SIG-M5 treated with dmso at 0.1 percent for 504 hours (cell line): Measurements from ENCODE around the gene COPS7B.

Source experiments
- DNase-seq: peaks from one replicate; lab custom pipeline; 2025; ENCODE audit not compliant: unreplicated experiment; lab: John Stamatoyannopoulos, UW

The COPS7B gene

DNA sequence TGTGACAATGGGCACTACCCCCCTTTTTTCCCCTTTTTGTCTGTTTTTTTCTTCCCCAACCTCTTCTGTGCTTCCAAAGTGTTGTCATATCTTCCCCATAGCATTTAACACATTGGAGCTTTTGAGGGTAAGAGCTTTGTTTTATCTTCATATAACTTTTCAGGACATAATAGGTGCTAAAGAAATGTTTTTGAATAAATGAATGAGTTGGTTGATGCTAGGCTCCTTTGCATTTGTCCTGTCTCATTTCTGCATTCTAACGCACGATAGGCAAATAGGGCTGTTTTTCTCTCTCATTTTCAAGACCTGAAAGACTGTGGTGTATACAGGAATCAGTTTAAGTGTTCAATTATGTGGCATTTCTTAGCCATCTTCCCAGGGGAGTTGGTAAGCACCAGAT is 832 bp upstream of the COPS7B start:
- DNase-seq: no peak

DNA sequence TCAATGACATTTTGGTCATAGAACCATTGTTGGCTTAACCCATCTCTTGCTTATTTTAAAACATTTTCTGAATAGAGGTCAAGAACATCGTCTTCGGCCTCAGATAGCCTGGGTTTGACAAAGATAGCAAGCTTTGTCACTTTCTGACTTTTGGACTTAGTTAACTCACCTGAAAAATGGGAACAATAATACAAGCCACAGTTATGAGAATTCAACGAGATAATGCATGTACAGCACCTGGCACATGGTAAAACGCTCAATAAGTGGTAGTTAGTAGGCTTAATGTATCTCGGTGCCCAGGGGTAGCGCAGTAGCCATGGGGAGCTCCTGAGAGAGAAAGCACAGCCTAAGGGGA is 446 bp upstream of the COPS7B start:
- no peak for DNase-seq

GRCh38 chr2:231786917-231787292 is 660 bp downstream of the COPS7B start:
- DNase-seq: peak; percentile 22

- no peak for DNase-seq
Measured at GRCh38 chr2:231791107-231791506, 4.9 kb downstream of the COPS7B start.

DNA sequence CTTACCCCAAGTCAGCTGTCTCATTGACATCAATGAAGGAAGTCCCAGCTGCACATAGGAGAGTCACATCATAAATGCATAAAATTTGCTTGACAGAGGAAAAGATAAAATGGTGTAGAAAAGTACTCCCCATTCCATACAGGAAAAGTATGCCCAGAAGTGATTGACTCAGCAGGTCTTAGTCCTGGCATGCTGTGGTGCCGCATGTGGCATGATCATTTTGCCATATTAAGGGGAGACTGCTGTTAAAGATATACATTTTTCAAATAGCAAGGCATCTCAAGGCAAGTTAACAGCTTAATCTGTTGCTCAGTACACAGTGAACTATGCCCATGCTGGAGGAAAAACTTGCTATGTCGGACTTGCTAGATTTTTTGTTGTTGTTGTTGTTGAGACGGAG is 8.1 kb downstream of the COPS7B start:
- DNase-seq: no peak

DNA sequence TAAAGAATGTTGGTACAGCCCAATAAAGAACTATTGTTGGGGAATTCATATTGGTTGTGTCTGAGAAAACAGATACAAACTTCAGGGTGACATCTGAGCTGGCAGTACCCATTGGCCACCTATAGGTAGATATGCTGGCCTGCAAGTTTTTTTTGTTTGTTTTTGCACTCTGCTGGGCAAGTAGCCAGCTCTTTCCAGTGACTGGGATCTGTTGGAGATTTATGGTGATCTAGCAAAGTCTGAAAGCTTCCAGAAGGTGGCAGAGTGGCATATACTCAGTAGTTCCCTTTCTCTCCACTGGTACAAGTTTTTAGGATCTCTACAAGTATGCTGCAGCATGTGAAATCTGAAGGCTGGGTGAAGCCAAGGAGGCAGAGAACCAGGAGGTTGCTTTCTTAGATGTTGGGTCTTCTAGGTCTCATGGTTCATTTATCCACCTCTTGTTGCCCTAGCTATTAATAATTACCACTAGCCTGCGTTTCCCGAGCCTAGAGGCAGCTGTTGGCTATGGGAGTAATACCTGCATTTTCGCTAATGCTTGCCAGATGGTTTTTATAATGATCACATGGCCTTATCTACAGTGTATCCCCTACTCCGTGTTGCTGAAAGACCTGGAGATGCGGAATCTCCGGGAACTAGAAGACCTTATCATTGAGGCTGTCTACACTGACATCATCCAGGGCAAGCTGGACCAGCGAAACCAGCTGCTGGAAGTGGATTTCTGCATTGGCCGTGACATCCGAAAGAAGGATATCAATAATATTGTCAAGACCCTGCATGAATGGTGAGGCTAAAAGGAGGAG is 9.5 kb downstream of the COPS7B start:
- DNase-seq: peak; percentile 76

GRCh38 chr2:231800493-231801091 is 14.3 kb downstream of the COPS7B start:
- DNase-seq: peak; percentile 47

DNA sequence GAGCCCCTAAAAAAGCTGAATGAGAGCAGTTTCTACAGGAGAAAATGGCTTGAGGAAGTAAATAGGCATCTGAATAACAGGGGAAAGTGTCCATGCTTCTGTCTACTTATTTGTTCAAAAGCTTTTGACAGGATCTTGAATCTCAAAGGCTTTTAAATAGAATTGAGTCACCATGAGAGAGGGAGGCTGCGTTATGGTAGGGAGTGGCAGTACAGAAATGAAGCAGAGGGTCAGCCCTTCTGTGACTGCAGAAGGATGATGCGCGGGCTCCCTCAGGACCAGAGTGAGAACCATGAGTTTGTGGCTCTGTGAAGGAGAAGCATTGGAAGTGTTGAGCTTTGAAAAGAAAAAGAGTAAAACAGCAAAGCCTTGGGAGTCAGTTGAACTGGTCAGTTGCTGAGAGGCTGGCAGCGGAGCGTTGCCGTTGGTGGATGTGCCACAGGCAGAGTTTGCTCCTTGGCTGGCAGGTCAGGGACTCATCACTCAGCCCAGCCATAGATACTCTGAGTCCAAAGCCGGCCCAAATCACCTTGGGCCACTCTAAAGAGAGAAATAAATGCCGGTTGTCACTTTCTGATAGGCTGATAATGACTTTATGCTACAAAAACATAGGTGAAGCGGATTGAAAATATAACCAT is 17.4 kb downstream of the COPS7B start:
- DNase-seq: no peak

DNA sequence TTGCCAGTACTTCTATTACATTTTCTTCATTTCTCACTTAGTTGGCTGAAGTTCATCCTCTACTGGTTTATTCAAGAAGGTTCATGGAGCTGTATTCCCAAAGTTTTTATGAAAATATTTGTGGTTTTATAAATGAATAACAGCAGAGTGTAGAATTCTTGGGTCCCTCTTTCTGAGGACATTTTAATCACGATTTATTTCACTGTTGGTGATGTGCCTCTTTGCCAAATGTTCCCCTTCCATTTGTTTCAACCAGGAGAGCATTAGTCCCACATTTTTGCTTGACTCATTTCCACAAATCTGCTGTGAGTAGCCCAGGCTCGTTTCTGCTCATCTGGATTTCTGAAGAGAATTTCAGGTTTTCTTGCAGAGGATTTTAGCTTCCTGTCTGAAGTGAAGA is 20.8 kb downstream of the COPS7B start:
- no peak for DNase-seq

- DNase-seq: no peak
Measured at GRCh38 chr2:231810905-231811304, 24.7 kb downstream of the COPS7B start.

- DNase-seq: no peak
Measured at GRCh38 chr2:231816327-231817026, 30.2 kb downstream of the COPS7B start.

- DNase-seq: no peak
Measured at GRCh38 chr2:231819447-231820042, 33.3 kb downstream of the COPS7B start.

GRCh38 chr2:231820786-231821303 is 34.6 kb downstream of the COPS7B start:
- no peak for DNase-seq

DNA sequence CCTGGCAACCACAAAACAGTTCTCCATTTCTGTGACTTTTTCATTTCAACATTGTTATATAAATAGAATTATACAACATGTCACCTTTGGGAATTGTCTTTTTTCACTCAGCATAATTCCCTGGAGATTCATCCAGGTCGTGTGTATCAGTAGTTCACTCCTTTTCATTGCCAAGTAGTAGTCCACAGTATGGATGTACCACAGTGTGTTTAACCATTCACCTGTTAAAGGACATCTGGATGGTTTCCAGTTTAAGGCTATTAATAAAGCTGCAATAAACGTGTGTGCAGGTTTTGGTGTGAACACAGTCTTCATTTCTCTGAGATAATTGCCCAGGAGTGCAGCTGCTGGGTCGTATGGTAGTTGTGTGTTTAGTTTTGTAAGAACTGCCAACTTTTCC is 35.7 kb downstream of the COPS7B start:
- DNase-seq: no peak

DNA sequence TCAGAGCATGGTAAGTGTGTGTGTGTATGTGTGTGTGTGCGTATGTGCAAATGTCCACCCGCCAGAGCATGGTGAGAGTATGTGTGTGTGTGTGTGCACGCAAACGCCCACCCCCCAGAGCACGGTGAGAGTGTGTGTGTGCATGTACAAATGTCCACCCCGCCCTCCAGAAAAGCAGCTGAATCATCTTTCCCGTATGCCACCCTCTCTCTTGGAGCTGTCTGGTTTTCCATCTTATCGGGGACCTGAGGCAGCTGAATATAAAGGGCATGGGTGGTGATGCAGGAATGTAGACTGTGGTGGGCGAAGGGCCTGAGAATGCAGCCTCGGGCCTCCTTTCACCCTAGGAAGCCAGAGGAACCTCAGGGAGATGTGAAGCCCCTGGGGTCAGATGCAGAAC is 66.9 kb downstream of the COPS7B start:
- DNase-seq: no peak

DNA sequence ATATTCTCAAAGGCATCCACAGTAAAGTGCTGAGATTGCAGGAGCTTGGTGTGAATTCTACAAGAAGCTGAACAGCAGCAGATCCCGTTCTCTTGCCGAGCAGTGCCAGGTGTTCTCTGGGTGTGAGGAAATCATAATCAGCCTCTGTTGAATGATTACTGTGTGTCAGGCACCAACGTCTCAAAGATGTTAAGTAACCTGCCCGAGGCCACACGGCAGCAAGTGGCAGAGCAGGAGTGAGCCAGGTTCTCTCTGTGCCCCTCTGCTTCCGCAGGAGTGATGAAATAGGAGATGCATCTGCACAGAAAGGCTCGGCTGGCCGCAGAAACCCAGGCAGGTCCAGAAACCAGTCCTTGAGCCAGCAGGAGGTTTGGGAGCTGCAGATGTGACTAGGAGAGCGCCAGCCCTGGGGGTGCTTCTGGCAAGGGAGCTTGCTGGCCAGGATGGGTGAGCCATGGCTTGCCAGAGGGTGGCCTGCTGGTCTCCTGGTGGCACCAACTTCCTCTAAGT is 68.4 kb downstream of the COPS7B start:
- no peak for DNase-seq

DNA sequence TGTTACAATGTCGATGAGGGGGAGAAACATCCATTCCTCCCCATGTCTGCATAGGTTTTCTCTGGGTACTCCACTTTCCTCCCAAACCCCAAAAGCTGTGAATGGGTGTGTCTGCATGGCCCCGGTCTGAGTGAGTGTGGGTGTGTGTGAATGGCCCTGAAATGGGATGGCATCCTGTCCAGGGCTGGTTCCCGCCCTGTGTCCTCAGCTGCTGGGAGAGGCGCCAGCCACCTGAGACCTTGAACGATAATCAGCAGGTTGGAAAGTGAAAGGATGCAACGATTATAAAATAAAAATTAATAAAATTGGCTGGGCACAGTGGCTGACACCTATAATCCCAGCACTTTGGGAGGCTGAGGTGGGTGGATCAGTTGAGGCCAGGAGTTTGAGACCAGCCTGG is 70.7 kb downstream of the COPS7B start:
- DNase-seq: no peak
